NCI-H2029 (cell line): ENCODE measurements around the gene CCDC89.
"Not testable (repeated sequence)": the region's sequence is repeated elsewhere in the genome, so short reads cannot be mapped to it uniquely, and the experiment has no call there.

Experiments used
- DNase-seq: peaks from one replicate; lab custom pipeline; 2025; lab: John Stamatoyannopoulos, UW

CCDC89 gene

DNA sequence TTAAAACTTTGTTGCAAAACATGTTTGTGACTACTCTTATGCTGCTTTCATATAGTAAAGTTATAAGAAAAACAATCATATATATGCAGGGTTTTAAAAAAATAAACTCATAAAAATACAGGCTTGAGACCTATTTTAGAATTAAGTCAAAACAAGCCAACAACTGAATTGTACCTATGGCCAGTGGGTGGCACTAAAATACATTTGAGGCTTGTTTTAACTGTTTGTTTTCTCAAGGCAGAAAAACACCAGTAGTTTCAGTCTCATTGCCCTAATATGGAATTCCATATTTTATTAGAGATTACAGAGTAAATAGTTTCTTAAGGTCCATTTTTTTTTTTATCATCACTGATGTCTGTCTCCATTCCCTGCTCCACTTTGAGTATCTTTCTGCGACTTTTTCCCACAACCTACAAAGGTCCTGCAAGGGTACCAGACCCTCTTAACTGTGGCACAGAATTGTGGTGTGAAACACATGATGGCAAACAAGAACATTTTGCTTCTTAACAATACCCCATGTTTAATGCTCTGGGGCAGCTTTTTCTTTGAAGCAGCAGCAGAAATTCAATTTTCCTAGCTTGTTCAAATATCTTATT, 8.5 kb upstream of the CCDC89 start:
- no peak for DNase-seq

DNA sequence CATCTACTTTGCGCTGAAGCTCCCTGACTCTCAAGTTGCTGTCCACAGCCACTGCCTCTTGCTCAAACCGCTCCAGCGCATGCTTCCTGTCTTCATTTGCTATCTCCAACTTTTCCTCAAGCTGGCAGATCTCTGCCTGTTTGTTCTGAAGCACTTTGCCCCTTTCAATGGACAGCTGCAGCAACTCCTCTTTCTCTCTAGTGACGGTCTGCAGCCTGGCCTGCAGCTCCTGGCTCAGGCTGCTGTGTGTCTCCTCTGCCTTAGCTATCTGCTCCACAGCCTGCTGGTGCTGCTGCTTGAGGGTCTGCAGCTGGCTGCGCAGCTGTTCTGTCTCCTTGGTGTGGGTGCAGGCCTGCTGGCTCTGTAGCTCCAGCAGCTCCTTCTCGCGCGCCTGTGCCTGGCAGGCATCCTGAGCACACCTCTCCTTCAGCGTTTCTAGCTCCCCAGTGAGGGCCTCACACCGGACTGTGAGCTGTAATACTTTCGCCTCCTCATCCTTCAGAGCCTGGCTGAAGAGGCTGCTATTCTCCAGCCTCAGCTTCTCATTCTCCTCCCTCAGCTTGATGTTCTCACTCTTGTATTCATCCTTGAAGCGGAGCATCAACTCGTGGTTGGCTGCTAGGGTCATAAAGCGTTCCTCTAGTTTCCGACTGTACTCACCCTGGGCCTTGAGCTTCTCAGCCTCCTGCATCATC, 723 bp downstream of the CCDC89 start:
- no peak for DNase-seq

DNA sequence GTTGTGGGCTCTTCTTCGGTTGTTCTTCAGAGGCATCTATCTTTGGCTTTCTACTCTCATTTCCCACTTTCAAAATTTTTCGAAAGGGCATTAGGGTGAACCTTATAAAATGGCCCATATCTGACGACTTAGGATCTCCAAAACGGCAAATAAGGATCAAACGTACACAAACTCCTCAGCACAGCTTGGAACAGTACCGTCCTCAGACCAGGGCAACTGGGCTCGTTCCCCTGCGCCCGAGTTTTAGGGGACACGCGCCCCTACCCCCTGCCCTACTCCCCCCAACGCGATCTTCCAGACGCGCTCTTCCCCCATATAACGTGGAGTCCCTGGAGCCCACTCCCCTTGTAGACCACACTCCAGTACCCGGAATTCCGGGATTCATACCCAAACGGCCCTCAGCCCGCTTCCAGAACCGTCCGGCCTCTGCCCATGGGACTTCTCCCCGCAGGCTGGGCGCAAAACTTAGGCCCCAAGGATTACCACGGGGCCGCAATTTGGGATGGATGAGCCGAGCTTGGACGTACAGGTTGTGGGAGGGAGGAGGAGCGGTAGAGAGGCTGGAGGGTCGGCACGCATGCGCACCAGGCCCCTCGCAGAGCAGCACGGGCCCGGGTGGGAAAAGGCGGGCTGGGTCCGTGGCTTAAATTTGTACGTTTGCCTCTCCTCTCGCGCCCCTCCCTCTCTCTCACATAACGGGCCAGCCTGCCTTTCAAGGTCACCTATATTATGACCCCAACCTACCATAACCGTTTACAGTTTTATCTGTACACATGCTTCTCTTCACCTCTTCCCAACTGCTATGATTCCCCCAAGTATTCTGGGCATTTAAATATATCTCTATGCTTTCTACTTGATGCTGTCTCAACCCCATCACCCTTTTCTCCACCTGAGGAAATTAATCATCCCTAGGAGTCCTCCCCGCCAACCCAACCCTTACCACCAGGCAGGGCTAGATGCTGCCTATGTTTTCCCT, 3.4 kb downstream of the CCDC89 start:
- peak; percentile 21 for DNase-seq

DNA sequence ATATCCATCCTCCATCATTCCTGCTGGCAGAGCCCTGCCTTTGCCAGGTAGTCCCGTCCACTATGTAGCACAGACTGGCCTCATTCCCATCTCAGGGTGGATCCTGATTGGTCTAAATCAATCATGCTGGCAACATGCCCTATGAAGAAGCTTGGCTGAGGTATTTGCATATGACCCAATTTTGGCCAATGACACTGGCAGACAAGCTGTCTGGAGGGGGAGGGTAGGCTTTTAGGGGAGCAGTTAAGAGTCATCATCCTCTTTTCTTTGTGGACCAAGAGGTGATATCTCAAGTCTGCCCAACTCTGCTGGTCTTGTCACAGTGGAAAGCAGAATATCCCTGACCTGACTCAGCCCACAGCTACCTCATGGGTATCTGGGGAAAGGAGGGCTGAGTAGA, 5.1 kb downstream of the CCDC89 start:
- no peak for DNase-seq

DNA sequence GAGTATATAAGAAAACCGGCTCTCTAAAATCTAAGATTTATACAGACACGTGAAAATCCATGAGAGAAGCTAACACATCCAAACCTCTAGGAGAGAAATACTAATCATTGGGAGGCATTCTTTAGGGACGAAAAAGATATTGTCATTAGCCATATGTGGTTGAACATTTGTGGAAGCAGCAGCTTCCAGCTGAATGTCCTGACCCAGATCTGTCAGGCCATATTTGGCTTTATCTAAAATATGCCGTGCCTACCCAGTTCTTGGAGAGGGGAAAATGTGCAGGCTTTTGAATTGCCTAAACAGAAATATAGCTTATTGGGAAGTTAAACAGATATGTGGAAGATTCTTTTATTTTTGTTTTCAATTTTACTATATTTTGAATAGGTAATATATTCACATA, 6.4 kb downstream of the CCDC89 start:
- DNase-seq: no peak

DNA sequence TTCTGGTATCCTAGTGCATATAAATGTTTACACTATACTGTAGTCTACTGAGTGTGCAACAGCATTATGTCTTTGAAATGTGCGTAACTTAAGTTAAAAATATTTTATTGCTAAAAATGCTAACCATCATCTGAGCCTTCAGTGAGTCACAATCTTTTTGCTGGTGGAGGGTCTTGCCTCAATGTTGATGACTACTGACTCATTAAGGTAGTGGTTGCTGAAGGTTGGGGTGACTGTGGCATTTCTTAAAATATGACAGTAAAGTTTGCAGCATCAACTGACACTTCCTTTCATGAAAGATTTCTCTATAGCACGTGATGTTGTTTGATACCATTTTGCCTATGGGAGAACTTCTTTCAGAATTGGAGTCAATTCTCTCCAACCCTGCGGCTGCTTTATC, 12.6 kb downstream of the CCDC89 start:
- DNase-seq: no peak

DNA sequence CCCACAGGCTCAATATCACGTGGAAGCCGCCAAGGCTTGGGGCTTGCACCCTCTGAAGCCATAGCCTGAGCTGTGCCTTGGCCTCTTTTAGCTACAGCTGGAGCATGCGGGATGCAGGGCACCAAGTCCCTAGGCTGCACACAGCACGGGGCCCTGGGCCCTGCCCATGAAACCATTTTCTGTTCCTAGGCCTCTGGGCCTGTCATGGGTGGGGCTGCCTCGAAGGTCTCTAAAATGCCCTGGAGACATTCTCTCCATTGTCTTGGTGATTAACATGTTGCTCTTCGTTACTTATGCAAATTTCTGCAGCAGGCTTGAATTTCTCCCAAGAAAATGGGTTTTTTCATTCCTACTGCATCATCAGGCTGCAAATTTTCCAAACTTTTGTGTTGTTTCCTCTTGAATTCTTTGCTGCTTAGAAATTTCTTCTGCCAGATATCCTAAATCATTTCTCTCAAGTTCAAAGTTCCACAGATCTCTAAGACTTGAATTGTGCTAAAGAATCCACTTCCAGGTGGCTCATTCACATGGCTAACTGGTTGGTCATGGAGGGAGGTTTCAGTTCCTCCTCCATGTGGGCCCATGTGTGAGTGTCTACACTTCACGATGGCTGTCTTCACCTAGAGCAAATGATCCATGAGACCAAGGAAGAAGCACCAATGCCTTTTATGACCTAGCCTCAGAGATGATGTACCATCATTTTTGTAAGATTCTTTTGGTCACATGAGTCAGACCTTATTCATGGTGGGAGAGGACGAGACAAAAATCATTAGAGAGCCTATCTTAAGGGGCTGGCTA, 13.7 kb downstream of the CCDC89 start:
- DNase-seq: no peak

DNA sequence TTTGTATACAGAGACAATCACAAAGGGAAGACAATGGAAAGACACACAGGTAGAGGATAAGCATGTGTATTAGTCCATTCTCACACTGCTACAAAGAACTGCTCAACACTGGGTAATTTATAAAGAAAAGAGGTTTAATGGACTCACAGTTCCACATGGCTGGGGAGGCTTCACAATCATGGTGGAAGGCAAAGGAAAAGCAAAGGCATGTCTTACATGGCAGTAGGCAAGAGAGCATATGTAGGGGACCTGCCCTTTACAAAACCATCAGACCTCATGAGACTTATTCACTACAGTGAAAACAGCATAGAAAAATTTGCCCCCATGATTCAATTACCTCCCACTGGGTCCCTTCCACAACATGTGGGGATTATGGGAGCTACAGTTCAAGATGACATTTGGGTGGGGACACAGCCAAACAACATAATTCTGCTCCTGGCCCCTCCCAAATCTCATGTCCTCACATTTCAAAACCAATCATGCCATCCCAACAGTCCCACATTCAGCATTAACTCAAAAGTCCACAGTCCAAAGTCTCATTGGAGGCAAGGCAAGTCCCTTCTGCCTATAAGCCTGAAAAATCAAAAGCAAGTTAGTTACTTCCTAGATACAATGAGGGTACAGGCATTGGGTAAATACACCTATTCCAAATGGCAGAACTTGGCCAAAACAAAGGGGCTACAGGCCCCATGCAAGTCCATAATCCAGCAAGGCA, 14.9 kb downstream of the CCDC89 start:
- DNase-seq: not testable (repeated sequence)

DNA sequence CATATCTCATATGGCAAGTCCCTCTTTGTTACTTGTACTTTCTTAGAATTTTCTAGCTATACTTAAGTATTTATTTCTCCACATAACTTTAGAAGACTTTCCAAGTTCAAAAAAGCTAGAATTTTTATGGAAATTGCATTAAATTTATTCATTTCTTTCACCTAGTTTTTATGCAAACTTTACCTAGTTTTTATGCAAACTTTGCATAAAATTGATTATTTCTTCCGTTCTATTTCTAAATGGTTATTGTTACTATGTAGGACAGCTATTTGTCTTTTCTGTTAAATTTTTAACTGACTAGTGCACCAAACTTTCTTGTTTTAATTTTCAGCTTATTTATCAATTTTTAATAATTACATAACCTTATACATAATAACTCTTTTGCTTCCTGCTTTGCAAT, 17.8 kb downstream of the CCDC89 start:
- no peak for DNase-seq

DNA sequence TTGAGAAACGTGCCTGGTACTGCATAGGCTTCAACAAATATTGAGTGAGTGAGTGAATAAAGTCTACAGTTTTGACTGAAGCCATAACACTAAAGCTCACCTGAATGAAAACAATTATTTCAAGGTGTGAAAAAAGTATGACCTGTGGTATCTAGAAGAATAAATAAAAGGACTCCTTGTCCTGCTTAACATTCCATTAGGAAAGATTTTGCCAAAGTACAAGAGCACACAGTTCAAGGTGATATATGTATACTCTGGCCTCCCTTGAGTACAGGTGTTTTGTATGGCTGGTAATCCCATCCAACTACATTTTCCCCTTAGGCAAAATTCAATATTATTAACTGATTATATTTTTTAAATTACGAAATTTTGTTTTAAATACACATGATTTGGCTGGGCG, 19.3 kb downstream of the CCDC89 start:
- no peak for DNase-seq

DNA sequence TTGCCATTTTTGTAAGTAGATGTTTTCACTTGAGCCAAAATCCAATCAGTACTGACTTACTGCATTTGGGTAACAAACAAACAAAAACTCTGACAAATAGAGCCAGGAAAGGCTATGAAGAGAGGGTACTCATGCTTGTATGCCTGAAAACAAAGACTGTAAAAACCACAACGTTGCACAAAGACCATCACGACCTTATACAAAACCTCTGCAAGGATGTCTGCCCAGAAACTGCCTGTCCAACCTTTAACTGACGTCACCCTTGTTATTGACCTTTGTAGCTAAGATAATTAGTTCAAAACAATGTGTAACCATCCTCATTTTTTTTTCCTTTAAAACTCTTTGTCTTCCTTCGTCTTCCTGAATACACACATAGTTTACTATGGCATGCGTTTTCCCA, 20.3 kb downstream of the CCDC89 start:
- no peak for DNase-seq

DNA sequence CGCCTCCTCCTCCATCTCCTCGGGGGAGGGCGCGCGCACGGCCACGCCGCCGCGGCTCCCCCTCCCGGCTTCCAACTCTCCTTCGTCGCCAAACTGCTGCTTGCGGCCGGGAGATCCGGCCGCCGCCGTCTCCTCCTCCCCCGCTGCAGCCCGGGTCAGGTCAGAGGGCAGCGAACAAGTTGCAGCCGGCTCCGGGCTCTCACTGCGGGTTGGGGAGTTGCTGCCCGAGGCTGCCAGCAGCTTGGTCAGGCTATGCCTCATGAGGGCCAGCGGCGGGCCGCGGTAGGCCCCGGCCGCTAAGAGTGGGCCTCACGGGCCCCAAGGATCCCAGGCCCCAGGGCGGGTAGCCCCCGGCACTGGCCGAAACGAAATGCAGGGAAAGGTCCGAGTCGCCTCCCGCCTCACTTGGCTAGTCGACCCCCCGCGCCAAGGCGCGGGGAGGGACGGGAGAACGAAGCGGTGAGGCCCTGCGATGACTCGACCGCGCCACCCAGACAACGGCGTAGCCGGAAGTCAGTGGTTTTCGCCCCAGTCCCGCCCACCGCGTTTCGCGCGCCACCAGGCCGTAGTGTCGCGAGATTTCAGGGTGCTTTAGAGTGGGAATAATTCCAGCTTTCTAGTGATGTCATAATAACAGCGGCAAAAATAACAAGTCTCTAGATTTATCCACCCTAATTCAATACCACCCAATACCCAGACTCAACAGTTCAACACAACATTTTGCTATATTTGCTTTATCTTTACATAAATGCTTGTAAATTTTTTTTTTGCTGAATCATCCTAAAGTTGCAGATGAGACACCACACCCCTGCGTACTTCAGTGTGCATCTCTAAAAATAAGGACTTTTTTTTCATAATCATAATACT, 21.1 kb downstream of the CCDC89 start, which contains the start of gene CREBZF:
TSS of gene CREBZF (minus strand) at position 515 of the 867 bp plus-strand sequence. CDS start at position 261, 254 bp downstream.
- DNase-seq: peak; percentile 90

DNA sequence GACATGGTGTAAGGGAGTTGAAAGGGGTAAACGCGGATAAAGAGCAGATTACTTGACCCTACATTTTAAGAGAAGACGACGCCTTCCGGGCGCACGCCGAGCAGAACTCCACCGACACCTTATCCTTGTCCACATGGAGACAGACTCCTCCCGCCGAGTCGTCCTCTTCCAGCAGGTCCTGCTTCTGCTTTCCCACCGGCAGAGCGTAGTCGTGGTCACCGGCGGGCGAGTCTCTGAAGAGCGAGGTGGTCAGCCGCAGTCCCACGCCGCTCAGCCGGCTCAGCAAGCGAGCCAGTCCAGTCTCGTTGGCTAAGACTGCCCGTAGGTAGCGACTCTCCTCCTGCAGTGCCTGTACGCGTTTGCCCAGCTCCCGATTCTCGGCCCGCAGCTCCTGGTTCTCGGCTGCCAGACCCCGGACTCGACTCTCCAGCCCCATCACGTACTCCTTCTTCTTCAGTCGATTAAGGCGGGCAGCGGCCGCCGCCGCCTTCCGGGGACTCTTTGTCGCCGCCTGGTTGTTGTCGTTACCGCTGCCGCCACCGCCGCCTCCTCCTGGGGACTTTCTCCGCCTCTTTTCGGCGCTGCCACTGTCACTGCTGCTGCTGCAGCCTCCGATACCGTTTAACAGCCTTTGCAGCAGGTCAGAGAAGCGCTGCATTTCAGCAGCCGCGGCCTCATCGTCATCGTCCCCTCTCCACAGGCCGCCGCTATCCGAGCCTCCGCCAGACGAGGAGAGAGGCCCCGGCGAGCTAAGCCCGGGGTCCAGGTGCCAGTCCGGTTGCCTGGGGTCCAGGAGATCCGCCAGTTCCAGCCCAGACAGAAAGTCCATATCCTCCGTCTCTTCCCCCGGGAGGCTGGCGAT, 22.0 kb downstream of the CCDC89 start:
- DNase-seq: peak; percentile 73

DNA sequence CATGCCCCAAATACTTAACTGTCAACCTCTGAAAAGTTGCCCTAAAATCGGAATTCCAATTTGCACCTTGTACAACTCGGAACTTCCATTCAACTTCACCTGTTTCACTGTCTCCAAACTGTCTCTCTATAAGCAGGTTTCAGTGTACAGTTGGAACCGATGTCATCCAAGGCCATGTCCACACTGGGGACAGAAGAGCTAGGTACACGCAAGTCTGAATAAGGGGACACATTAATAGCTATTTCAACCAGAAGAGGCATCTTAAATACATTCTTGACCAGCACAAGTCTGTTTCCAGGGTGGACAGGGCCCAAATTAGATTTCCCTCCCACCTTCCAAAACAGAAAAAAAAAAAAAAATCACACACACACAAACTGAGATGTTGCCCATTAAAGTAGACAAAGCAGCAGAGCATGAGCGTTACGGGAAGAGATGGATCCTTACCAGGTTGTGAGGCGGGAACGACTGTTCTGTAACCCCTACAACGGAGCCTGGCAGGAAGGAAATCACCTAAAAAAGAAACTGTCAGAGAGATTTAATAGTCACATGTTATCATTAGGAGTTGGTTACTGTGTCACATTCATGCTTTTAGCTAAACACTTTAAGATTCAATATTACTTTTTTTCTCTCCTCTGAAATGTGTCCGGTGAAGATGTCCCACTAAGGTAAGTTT, 22.8 kb downstream of the CCDC89 start:
- DNase-seq: no peak

DNA sequence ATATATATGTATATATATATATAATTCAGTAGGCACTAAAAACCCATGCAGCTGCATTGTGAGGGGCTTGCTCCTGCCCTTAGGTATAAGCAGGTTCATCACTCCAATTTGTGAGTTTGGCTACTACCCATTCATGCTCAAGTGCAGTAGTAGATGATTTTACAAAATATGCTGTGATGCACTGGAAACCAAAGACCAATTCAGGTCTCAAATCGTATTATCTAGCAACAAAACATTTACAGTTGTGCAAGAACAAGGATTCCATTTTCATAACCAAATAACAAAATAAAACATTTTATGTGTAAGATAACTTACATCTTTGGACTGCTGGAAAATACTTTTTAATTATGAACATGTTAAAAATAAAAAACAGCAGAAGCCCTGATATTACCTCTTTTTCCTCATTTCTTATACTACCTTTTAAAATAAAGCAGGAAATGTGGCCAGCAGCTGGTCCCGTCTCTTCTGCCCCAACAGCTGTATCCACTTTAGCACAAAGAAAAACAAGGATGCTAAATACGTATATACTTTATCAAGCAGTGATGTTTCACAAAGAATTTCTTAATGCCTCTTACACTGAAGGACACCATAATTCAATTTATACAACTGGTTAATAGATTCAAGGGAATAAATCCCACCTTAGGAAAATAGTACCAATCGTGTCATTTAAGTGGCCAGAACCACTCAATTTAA, 23.9 kb downstream of the CCDC89 start:
- DNase-seq: no peak

DNA sequence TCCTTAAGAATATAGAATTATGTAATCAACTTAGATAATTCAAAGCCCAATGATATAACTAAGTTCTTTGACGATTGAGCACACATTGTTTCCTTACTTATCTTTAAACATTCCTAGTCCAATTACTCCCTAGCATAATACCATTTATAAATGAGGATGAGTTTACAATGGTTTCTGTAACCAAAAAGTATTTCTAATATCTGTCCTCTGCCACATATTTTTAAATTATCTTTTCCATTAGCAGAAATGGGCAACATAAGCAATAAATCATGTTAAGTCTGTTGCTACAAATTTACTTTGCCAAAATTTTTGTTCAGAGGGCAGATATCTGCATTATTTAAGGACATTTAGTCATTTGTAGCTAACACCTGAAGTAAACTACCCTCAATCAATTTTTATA, 27.8 kb downstream of the CCDC89 start:
- DNase-seq: no peak

DNA sequence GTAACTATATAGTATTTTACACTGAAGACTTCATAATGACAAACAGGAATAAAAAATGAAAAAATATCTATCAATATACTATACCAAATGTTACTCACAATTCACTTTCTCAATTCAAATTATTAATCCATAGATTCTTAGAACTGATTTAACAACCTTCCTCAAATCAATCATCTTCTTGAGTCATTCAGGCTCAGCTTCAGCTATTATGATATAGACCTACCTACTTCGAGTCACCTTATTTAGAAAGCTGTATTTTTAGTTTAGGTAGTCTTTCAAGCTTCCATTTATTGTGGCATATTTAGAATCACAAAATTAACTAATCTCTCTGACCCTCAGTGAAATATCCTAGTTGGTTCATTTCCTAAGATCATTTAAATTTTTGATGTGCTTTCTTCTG, 29.2 kb downstream of the CCDC89 start:
- DNase-seq: no peak

DNA sequence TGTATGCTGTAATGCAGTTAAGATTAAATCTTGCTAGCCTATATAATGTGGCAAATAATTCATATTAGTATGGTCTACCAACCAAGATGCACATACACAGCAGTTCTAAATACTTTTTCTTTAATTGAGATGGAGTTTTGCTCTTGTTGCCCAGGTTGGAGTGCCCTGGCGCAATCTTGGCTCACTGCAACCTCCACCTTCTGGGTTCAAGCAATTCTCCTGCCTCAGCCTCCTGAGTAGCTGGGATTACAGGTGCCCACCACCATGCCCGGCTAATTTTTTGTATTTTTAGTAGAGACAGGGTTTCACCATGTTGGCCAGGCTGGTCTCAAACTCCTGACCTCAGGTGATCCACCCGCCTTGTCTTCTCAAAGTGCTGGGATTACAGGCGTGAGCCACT, 31.7 kb downstream of the CCDC89 start:
- not testable (repeated sequence) for DNase-seq
